Cardiac muscle cell (in vitro differentiated cells and primary cell): ENCODE measurements around the gene LAD1. TPM values are rescaled to one million over a fixed set of nuclear protein-coding genes. Genes with fewer than 3 reads are reported as not detected.

Experiments used
- DNase-seq, 2 donors: peaks; one replicate each; pipeline versions ENCODE4 v3.0.0 to v3.0.0-alpha.2; 2010 to 2017; ENCODE audit warnings: low read depth in 1 of 2, low spot score in 1 of 2
- H3K27ac ChIP-seq: fragments of 200-600 bp; sonication (generic); 2 replicates; pipeline ENCODE4 v1.5.1; 2016
- H3K27me3 ChIP-seq: fragments of 200-600 bp; sonication (generic); 2 replicates; pipeline ENCODE4 v1.6.0; 2016; ENCODE audit warnings: control low read depth
- H3K36me3 ChIP-seq: fragments of 200-600 bp; sonication (generic); 2 replicates; pipeline ENCODE4 v1.5.1; 2016; ENCODE audit warnings: control low read depth
- H3K4me1 ChIP-seq: fragments of 200-600 bp; sonication (generic); 2 replicates; pipeline ENCODE4 v1.8.1; 2017; ENCODE audit warnings: low read depth, mild to moderate bottlenecking, mixed run types
- H3K4me3 ChIP-seq: fragments of 200-600 bp; sonication (generic); 2 replicates; pipeline ENCODE4 v1.5.1; 2016; ENCODE audit warnings: mild to moderate bottlenecking
- H3K9me3 ChIP-seq: fragments of 200-600 bp; sonication (generic); 2 replicates; pipeline ENCODE4 v1.5.1; 2017; ENCODE audit warnings: low read depth, mild to moderate bottlenecking, control low read depth
- CTCF ChIP-seq: IDR thresholded peaks from 2 replicates; pipeline ENCODE4 v1.5.1; 2012; ENCODE audit warnings: low read depth, mild to moderate bottlenecking, low read length
- polyA plus RNA-seq: library from polyadenylated mRNA; unstranded; fragments of >200 nt; fragmentation: Nextera tagmentation; extraction: Ambion mirVana; gene quantifications from 2 replicates; pipeline ENCODE4 v1.2.1, GENCODE V29; 2016
- total RNA-seq: library from RNA; depleted of rRNA; stranded (reverse); fragments of >200 nt; gene quantifications from 2 replicates; pipeline ENCODE4 v1.2.3, GENCODE V29; 2016

Gene LAD1
- total and polyA plus RNA-seq, 2 experiments from 2014 or later, result 8.2 to 12.6 TPM

DNA sequence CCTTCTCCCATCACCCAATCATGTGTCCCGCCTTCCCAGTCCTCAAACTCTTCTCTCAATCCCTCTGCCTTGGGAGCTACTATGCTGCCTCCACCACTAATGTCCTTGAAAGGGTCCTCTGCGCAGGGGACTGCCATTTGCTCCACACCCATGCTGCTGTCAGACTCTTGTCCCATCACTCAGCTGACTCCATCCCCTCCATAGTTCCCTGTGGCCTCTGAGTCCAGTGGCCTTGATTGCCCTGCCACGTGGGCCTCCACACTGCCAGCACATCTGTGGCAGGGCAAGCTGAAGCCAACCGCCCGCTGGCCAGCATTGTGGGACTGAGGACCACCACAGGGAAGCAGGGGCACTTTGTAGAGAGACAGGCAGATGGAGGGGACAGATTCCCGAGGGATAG lies 20.3 kb downstream of the LAD1 start:
- TF ChIP-seq CTCF, result no peak
- Histone ChIP-seq H3K27me3 (no peaks in the 10 kb centered on the region), H3K4me1 (peaks cover 63% of the 10 kb centered on the region), H3K36me3 (peaks cover 4% of the 10 kb centered on the region), H3K9me3 (no peaks in the 10 kb centered on the region), H3K4me3 (no peak overlapping the region), H3K27ac (peak overlapping the region; percentile 95)
- no peak for DNase-seq

DNA sequence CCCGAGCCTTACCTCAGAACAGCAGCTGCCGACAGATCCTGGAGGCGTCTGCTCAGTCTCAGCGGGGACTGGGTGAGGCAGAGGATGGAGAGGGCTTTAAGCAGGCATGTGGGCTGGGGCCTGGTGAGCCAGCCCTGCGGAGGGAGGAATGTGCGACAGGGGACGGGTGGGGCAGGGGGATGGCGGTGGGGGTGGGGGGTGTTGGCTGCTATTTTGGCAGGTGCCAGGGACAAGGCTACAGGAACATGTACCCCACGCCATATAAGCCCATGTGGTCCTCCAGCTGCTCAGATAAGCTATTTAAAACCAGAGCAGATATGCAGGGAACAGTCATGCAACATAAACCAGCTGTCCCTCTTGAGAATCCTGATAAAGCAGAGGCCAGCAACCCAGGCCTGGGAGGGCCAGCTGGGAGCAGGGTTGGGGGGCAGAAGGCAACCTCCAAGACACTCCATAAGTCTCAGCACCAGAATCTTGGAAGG lies 21.5 kb downstream of the LAD1 start, which contains the start of gene TNNT2:
TNNT2 (minus strand) TSS at position 70 of the 482 bp plus-strand sequence. CDS start 4,426 bp downstream, outside the sequence.
- Histone ChIP-seq H3K9me3 (no peaks in the 10 kb centered on the region), H3K27me3 (no peaks in the 10 kb centered on the region), H3K27ac (peak within 1 kb of the TSS; percentile 98), H3K4me3 (peak within 1 kb of the TSS; percentile 80), H3K36me3 (peaks cover 16% of the 10 kb centered on the region), H3K4me1 (peaks cover 64% of the 10 kb centered on the region)
- DNase-seq, result peak; percentile 26 to 96
- TF ChIP-seq CTCF, result no peak

DNA sequence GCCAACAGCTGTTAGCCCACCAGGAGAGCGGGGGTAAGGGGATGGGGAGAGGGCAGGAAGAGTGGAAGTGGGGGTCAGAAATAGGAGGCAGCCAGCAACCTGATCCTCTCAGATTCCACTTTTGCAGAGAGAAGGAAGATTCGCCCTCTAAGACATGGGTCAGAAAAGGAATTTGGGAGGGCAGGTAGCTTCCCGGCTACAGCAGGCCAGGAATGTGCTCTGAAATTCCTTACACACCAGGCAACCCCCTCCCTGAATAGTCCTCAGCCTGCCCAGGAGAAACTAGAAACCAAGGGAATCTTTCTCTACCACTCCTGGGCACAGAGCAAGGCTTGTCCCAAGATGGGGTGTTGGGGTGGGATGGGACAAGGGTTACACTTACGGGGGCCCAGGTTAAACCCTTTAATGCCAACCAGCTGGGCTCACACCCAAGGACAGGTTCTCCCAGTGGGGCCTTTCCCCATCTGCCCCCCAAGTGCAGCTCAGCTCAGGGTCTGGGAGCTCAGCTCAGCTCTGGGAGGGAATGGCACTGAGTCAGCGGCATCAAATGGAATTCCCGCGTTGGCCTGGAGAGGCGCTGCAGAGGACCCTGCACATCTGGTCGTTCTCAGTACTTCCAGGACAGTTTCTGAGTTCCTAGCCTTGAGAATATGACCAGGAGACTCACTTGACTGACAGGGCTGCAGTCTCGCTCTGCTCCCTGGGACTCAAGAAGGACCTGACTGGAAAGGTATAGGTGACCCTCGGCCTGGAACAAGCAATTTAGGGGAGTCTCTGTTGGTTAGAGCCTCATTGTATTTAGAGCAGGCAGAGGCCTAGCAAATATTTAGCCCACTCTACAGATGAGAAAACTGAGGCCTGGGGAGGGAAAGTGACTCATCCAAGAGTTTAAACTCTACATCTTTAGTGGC lies 22.4 kb downstream of the LAD1 start:
- peak; percentile 75 for TF ChIP-seq CTCF
- peak; percentile 44 to 71 for DNase-seq
- peak overlapping the region; percentile 98 for H3K27ac ChIP-seq
- H3K4me1 ChIP-seq, result peaks cover 63% of the 10 kb centered on the region
- H3K4me3 ChIP-seq, result peak overlapping the region; percentile 80
- H3K27me3 ChIP-seq, result no peaks in the 10 kb centered on the region
- H3K9me3 ChIP-seq, result no peaks in the 10 kb centered on the region
- H3K36me3 ChIP-seq, result peaks cover 25% of the 10 kb centered on the region

DNA sequence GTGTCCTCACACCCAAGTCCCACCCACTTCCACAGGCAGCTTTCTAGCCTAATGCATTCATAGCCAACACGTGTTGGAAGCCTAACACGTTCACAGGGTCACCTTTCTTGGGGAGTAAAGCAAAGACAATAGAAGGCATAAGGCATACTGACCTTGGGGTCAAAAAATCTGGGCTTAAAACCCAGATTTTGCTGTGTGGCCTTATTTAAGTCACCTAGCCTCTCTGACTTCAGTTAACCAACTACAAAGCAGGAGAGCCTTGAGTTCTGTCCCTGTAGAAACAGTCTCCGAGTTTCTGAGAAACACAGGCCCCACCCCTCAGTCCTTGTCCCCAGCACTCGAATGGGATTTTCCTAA lies 23.0 kb downstream of the LAD1 start:
- Histone ChIP-seq H3K36me3 (peaks cover 32% of the 10 kb centered on the region), H3K9me3 (no peaks in the 10 kb centered on the region), H3K27ac (peak overlapping the region; percentile 98), H3K27me3 (no peaks in the 10 kb centered on the region), H3K4me3 (peak overlapping the region; percentile 80), H3K4me1 (peaks cover 63% of the 10 kb centered on the region)
- no peak for DNase-seq
- TF ChIP-seq CTCF, result no peak

- peaks cover 41% of the 10 kb centered on the region for H3K36me3 ChIP-seq
- no peaks in the 10 kb centered on the region for H3K27me3 ChIP-seq
- H3K4me3 ChIP-seq, result peak overlapping the region; percentile 80
- H3K9me3 ChIP-seq, result no peaks in the 10 kb centered on the region
- H3K27ac ChIP-seq, result peak overlapping the region; percentile 98
- no peak for DNase-seq
- peaks cover 62% of the 10 kb centered on the region for H3K4me1 ChIP-seq
- TF ChIP-seq CTCF, result peak; percentile 18
These were observed 24.0 kb downstream of the LAD1 start for GRCh38 chr1:201375169-201375568.
